ENCODE measurements around the gene SETBP1. TPM values are rescaled to one million over a fixed set of nuclear protein-coding genes. Genes with fewer than 3 reads are reported as not detected.

The SETBP1 gene
- total and polyA plus RNA-seq, 2 of the 8 experiments (the other 6 are each of a cell fraction or from before 2014, with no cell fraction given): 2.0 to 6.5 TPM

- H3K79me1 ChIP-seq (ENCODE audit: low read depth, low read length): no peaks in the 10 kb centered on the region
- H3K9ac ChIP-seq (replicated peaks in 1 of 4; ENCODE audit: extremely low read depth in 1 of 4, low read depth in 3 of 4, low read length in 3 of 4): no peak overlapping the region
- H3K9me3 ChIP-seq (ENCODE audit: insufficient read depth in 2 of 2, low read depth in 1 of 2, low read length in 1 of 2): no peaks in the 10 kb centered on the region
- no peak overlapping the region for H2AK5ac ChIP-seq (ENCODE audit: low read depth, low read length)
- no peak overlapping the region for H3K18ac ChIP-seq (ENCODE audit: extremely low read depth, low read length)
- H3K4me1 ChIP-seq (replicated peaks in 1 of 4; ENCODE audit: control insufficient read depth in 3 of 4, insufficient read depth in 4 of 4, low read length in 3 of 4): no peaks in the 10 kb centered on the region
- H3K23me2 ChIP-seq (ENCODE audit: low read depth, low read length): no peaks in the 10 kb centered on the region; the same call in 1 of the 2 replicates
- H3K56ac ChIP-seq (replicated peaks; ENCODE audit: insufficient read length, low read depth, low read length): no peak overlapping the region
- H4K91ac ChIP-seq (replicated peaks; ENCODE audit: insufficient read length, low read length): no peak overlapping the region
- no peak overlapping the region for H2BK5ac ChIP-seq (ENCODE audit: low read depth, low read length)
- H3K36me3 ChIP-seq (ENCODE audit: control insufficient read depth in 2 of 4, insufficient read depth in 4 of 4, low read length in 3 of 4): no peaks in the 10 kb centered on the region
- 94% methylated on average over 3 of the region's 3 CpGs; no CpG with 5 or more reads in 1 of the 2 experiments for WGBS, 2 experiments (ENCODE audit: extremely low coverage in 1 of 2, insufficient coverage in 1 of 2, insufficient read length in 1 of 2, insufficient replicate concordance in 2 of 2, low coverage in 1 of 2, low lambda C conversion rate in 2 of 2, missing lambda C conversion rate in 1 of 2)
- H3K27ac ChIP-seq (ENCODE audit: low read depth, low read length): no peak overlapping the region
- H2BK15ac ChIP-seq (ENCODE audit: low read length): no peak overlapping the region
- H3K4ac ChIP-seq (replicated peaks; ENCODE audit: insufficient read length, low read depth, low read length): no peak overlapping the region
- DNase-seq (ENCODE audit: low read depth in 1 of 2, low spot score in 2 of 2): no peak
- H4K20me1 ChIP-seq (replicated peaks in 1 of 2; ENCODE audit: control insufficient read depth in 1 of 2, insufficient read depth in 2 of 2, low read length in 2 of 2): no peaks in the 10 kb centered on the region
- H4K8ac ChIP-seq (ENCODE audit: extremely low read depth, insufficient read depth, low read length): no peak overlapping the region
- no peak overlapping the region for H3K4me2 ChIP-seq (ENCODE audit: insufficient read depth in 1 of 2, low read depth in 2 of 2, low read length in 2 of 2)
- FAIRE-seq: no peak
- CTCF ChIA-PET (ENCODE audit: partially characterized antibody): no interaction called here
- no peak overlapping the region for H3K14ac ChIP-seq (ENCODE audit: insufficient read length)
- H2BK20ac ChIP-seq (ENCODE audit: low read length): no peak overlapping the region
- H4K5ac ChIP-seq (ENCODE audit: insufficient read length, low read depth, low read length): no peak overlapping the region
- no peak overlapping the region for H3K4me3 ChIP-seq (ENCODE audit: extremely low read depth in 1 of 4, insufficient read depth in 2 of 4, low read depth in 3 of 4, low read length in 4 of 4)
- H2BK12ac ChIP-seq (ENCODE audit: low read depth, low read length): no peak overlapping the region
- no peak overlapping the region for H2AFZ ChIP-seq (ENCODE audit: low read length)
- no peaks in the 10 kb centered on the region for H3K79me2 ChIP-seq (ENCODE audit: control insufficient read depth in 1 of 2, insufficient read depth in 2 of 2, low read length in 2 of 2)
- H3K27me3 ChIP-seq (replicated peaks in 1 of 4; ENCODE audit: control insufficient read depth in 3 of 4, extremely low read depth in 1 of 4, insufficient read depth in 3 of 4, low read length in 3 of 4): no peaks in the 10 kb centered on the region
- no peak overlapping the region for H2BK120ac ChIP-seq (replicated peaks; ENCODE audit: low read depth, low read length)
- H3K23ac ChIP-seq (ENCODE audit: insufficient read length): no peak overlapping the region
- POLR2A ChIA-PET (ENCODE audit: partially characterized antibody): no interaction called here
Observed at GRCh38 chr18:45004546-45005080, 323.9 kb downstream of the SETBP1 start.

All from H1 (cell line).